Small intestine (tissue), 7 donors: ENCODE results near the gene CADM2. TPM values are rescaled to one million over a fixed set of nuclear protein-coding genes. Genes with fewer than 3 reads are reported as not detected.

Experiments used
- DNase-seq, 2 donors: peaks; one replicate each; pipeline versions ENCODE4 v3.0.0 to v3.0.0-alpha.2; 2013
- FAIRE-seq: peaks from 2 replicates; lab custom pipeline; 2012; peaks lifted over from hg19 to GRCh38; lab: Jason Lieb, UNC
- H3K27ac ChIP-seq, 3 donors: one replicate each; pipeline ENCODE4 v1.5.1; 2013; ENCODE audit warnings: low read length in 2 of 3, mild to moderate bottlenecking in 2 of 3, control low read depth in 1 of 3, inconsistent platforms in 1 of 3, low read depth in 1 of 3, moderate library complexity in 1 of 3
- H3K27me3 ChIP-seq, 3 donors: one replicate each; pipeline ENCODE4 v1.6.1; 2013; ENCODE audit warnings: low read length in 3 of 3, inconsistent platforms in 1 of 3; ENCODE audit not compliant: control insufficient read depth in 3 of 3, insufficient read depth in 3 of 3
- H3K36me3 ChIP-seq, 3 donors: one replicate each; pipeline ENCODE4 v1.6.1; 2013; ENCODE audit warnings: low read length in 3 of 3, inconsistent platforms in 1 of 3, low read depth in 1 of 3, mild to moderate bottlenecking in 1 of 3, moderate library complexity in 1 of 3; ENCODE audit not compliant: control insufficient read depth in 3 of 3, insufficient read depth in 2 of 3
- H3K4me1 ChIP-seq, 3 donors: one replicate each; pipeline ENCODE4 v1.6.1; 2013; ENCODE audit warnings: low read length in 2 of 3, inconsistent platforms in 1 of 3, low read depth in 1 of 3, mild to moderate bottlenecking in 1 of 3, moderate library complexity in 1 of 3; ENCODE audit not compliant: control insufficient read depth in 3 of 3, insufficient read depth in 2 of 3
- H3K4me3 ChIP-seq, 3 donors: one replicate each; pipeline ENCODE4 v1.5.1; 2013; ENCODE audit warnings: low read length in 3 of 3, control low read depth in 1 of 3, inconsistent platforms in 1 of 3, low read depth in 1 of 3, mild to moderate bottlenecking in 1 of 3, moderate library complexity in 1 of 3
- H3K9me3 ChIP-seq, 2 donors: one replicate each; pipeline ENCODE4 v1.6.1; 2013; ENCODE audit warnings: low read depth in 1 of 2, low read length in 1 of 2; ENCODE audit not compliant: control insufficient read depth in 2 of 2, insufficient read depth in 1 of 2
- WGBS, 3 donors: extraction: QIAGEN DNeasy Blood & Tissue Kit; methylation state at CpG; one replicate each; pipeline ENCODE4 v1.1.7; 2013; 5-methylcytosine and 5-hydroxymethylcytosine counted together
- polyA plus RNA-seq, 4 donors: library from polyadenylated mRNA; stranded (reverse) in 3 of 4; unstranded in 1 of 4; fragments of 200-250 nt in 3 of 4; fragments of 120-200 nt in 1 of 4; gene quantifications; one replicate each; pipeline versions ENCODE4 v1.2.1 to v1.2.3, GENCODE V29; 2013
- donor health status: healthy with polysubstance abuse.
- donor health status: control.
- donor health status: control.
- donor health status: Bipolar disorder and iron deficiency.
- donor health status: healthy.

CADM2 gene
- polyA plus RNA-seq, 4 donors = 0.95 to 2.4 TPM; not detected in 2

DNA sequence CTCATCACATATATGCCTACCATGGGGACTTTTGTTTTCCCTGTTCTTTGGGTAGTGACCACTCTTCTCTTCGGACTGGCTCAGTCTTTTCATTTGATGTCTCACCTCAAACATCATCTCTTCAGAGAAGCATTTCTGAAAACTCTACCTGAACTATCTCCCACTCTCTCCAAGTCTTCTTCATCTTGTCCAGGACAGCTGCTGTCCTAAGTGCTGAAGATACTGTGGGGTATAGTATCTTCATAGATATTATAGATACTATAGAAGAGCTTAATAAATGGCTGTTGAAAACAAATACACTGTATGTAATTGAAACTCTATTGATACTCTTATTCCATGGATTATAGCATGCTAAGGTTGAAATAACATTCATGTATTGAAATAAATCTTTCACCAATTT, 672.3 kb downstream of the CADM2 start:
- H3K27me3 ChIP-seq = no peaks in the 10 kb centered on the region
- no peak overlapping the region for H3K4me3 ChIP-seq
- no peaks in the 10 kb centered on the region for H3K36me3 ChIP-seq
- DNase-seq = no peak
- no peaks in the 10 kb centered on the region for H3K9me3 ChIP-seq
- H3K4me1 ChIP-seq = no peaks in the 10 kb centered on the region
- no peak for FAIRE-seq
- 86 to 92% (median 86%) methylated on average over 1 of the region's 1 CpG for WGBS, 3 donors
- H3K27ac ChIP-seq = no peak overlapping the region

DNA sequence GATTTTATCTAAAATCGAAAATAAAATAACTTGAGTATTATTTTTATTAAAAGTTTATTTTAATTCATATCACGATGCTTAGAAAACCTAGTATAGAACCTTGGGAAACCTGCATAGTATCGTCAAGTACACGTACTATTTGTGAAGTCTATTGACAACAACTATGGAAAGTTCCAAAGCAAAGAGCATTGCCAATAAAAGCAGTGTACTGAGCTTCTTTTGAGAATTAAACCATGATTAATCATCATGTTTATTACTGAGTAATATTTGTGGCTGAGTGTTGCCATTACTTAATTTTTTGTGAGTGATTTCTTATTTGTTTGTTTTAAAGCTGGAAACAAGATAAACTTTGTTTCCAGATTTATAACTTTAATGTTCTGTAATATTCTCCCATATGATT, 674.1 kb downstream of the CADM2 start:
- Histone ChIP-seq H3K4me3 (no peak overlapping the region), H3K4me1 (no peaks in the 10 kb centered on the region), H3K27me3 (no peaks in the 10 kb centered on the region), H3K27ac (no peak overlapping the region), H3K9me3 (no peaks in the 10 kb centered on the region), H3K36me3 (no peaks in the 10 kb centered on the region)
- FAIRE-seq = no peak
- WGBS, 3 donors = 74 to 83% (median 79%) methylated on average over 4 of the region's 4 CpGs
- DNase-seq = no peak

DNA sequence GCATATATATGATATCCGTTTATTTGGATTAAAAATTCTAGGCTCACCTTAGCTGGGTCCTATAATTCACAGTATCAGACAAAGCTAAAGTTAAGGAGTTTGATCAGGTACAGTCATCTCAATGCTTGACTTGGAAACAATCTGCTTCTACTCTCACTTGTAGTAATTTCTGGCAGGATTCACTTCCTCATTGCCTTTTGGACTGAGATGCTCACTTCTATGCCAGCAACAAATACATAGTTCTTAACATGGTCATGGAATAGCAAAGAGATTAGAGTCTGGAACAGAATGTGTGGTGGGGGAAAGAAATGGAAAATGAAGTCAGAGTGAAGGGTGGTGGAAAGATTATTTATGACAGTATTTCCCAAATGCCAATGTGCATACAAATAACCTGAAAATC, 693.6 kb downstream of the CADM2 start:
- DNase-seq = no peak
- Histone ChIP-seq H3K4me1 (no peaks in the 10 kb centered on the region), H3K27me3 (no peaks in the 10 kb centered on the region), H3K36me3 (no peaks in the 10 kb centered on the region), H3K9me3 (no peaks in the 10 kb centered on the region), H3K27ac (no peak overlapping the region), H3K4me3 (no peak overlapping the region)
- WGBS, 3 donors = 84 to 88% (median 86%) methylated on average over 1 of the region's 1 CpG
- no peak for FAIRE-seq

DNA sequence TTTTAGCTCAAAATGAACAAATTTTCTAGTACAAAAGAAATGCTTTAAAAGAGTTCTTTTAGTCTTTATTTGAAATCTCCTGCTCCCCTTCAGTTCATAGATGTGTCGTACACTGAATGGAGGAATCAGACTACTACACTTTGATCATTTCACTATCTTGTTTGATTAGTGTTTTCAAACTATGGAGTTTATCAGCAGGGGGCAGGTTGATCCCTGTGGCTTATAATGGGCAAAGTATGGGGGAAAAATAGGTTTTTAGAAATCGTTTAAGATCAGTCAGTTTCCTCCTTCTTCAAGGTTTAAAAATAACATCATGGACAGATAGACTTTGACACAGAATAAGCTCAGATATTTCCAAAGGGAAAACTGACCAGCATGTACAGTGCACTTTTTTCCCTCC, 701.7 kb downstream of the CADM2 start:
- Histone ChIP-seq H3K4me3 (no peak overlapping the region), H3K27ac (no peak overlapping the region), H3K4me1 (no peaks in the 10 kb centered on the region), H3K27me3 (no peaks in the 10 kb centered on the region), H3K9me3 (no peaks in the 10 kb centered on the region), H3K36me3 (no peaks in the 10 kb centered on the region)
- DNase-seq = no peak
- 18 to 48% (median 21%) methylated on average over 2 of the region's 2 CpGs for WGBS, 3 donors
- no peak for FAIRE-seq

DNA sequence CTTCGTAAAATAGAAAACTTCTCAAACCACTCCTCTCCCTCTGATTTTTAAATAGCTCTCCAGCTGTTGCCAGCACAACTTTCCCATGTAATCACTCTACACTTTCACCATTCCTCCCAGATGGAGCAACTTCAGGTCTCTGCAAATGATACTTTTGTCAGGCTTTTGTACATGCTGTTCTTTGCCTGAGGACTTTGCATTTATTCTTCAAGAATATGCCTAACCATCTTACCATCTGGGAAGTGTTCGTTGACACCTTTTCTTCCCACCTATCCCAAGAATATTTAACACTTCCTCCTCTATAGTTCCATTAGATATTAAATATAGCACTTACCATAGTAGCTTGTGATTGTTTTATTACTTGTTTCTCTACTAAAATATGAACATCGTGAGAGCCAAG, 703.7 kb downstream of the CADM2 start:
- Histone ChIP-seq H3K9me3 (no peaks in the 10 kb centered on the region), H3K4me3 (no peak overlapping the region), H3K27ac (no peak overlapping the region), H3K27me3 (no peaks in the 10 kb centered on the region), H3K4me1 (no peaks in the 10 kb centered on the region), H3K36me3 (no peaks in the 10 kb centered on the region)
- FAIRE-seq = no peak
- DNase-seq = no peak
- 84 to 90% (median 85%) methylated on average over 3 of the region's 3 CpGs for WGBS, 3 donors

DNA sequence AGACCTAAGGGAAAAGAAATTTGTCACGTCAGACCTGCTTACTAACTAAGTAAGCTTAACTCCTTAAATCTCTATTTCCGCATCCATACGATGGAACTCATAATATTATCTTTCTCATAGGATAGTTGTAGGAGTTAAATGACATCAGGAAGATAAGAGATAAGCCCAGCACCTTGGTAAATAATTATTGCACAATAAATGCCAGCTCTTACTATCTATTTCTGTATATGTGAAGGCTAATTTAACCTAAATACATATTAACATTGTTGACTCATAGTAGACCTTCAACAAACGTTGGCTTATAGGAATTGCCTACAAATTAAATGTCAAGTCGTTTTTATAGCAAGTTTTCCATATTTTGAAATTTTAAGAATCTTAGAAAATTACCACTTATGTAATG, 709.0 kb downstream of the CADM2 start:
- Histone ChIP-seq H3K27ac (no peak overlapping the region), H3K4me3 (no peak overlapping the region), H3K9me3 (no peaks in the 10 kb centered on the region), H3K4me1 (no peaks in the 10 kb centered on the region), H3K36me3 (no peaks in the 10 kb centered on the region), H3K27me3 (no peaks in the 10 kb centered on the region)
- no peak for FAIRE-seq
- DNase-seq = no peak
- WGBS, 3 donors = 63 to 75% (median 65%) methylated on average over 5 of the region's 5 CpGs

DNA sequence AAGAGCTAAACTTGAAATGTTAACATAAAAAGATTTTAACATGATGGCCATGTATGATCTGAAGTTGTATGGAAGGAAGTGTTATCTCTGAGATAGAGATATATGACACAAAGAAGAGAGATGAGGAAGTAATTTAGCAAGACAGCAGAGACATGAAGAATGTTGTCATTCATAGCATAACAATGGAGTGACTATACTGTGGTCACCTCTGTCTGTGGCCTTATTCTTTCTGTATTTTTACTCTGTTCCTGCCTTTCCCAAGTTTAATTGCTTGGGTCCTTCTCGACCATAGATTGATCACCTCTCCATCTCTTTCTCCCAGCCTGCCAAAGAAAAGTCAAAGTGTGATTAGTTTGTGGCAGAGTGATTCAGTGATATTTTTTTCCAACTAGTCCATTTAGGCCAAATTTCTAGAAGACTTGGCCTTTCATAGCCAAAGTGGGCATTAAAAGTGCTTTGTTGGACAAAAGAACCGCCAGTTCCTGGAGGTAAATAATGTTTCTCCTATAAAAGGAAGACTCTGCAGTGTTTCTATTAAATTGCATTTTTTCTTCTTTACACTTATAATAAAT, 711.9 kb downstream of the CADM2 start:
- WGBS, 3 donors = 67 to 76% (median 73%) methylated on average over 2 of the region's 2 CpGs

DNA sequence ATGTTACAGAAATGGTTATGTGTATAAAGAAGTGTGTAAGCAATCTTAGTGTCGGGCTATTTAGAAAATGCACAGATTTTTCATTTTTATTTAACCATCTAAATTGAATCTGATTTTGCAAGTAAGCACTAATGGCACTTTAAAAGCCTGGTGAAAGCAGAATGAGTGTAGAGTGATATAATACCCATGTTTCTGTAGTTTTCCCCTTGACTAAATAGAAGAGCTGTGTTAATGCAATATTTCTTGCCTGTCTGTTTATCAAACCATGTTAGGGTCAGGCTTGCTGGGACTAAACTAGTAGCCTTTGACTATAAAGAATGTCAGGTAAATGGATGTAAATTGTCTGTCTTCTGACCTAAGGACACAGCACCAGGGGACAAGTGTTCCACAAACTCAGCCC, 714.0 kb downstream of the CADM2 start:
- no peak overlapping the region for H3K4me3 ChIP-seq
- H3K9me3 ChIP-seq = no peaks in the 10 kb centered on the region
- H3K27me3 ChIP-seq = no peaks in the 10 kb centered on the region
- H3K36me3 ChIP-seq = no peaks in the 10 kb centered on the region
- no peak overlapping the region for H3K27ac ChIP-seq
- FAIRE-seq (no peak), DNase-seq (no peak)
- H3K4me1 ChIP-seq = no peaks in the 10 kb centered on the region
- WGBS, 3 donors = 59 to 91% (median 73%) methylated on average over 1 of the region's 1 CpG

More for the DNA sequence above, 711.9 kb downstream of the CADM2 start:
- no peak for DNase-seq
- H3K27ac ChIP-seq = no peak overlapping the region
- FAIRE-seq = no peak
- H3K36me3 ChIP-seq = no peaks in the 10 kb centered on the region
- no peaks in the 10 kb centered on the region for H3K9me3 ChIP-seq
- H3K27me3 ChIP-seq = no peaks in the 10 kb centered on the region
- no peaks in the 10 kb centered on the region for H3K4me1 ChIP-seq
- no peak overlapping the region for H3K4me3 ChIP-seq

DNA sequence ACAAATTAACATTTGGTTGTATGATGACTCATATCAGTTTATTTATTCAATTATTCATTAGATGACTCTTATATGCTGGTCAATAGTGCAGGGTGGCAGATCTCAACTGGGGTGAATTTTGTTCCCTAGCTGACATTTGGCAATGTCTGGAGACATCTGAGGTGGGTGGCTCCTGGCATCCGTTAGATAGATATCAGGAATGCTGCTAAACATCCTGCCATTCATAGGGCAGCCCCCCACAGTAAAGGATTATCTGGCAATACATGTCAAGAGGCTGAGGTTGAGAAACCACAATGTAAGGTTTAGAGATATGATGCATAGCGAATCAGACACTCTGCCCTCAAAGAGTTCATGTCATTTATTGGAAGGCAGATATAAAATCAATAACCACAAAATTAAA, 719.9 kb downstream of the CADM2 start:
- DNase-seq (no peak), FAIRE-seq (no peak)
- no peaks in the 10 kb centered on the region for H3K36me3 ChIP-seq
- 64 to 77% (median 72%) methylated on average over 2 of the region's 2 CpGs for WGBS, 3 donors
- no peak overlapping the region for H3K27ac ChIP-seq
- H3K4me3 ChIP-seq = no peak overlapping the region
- H3K4me1 ChIP-seq = no peaks in the 10 kb centered on the region
- H3K27me3 ChIP-seq = no peaks in the 10 kb centered on the region
- no peaks in the 10 kb centered on the region for H3K9me3 ChIP-seq
